Left lung (tissue), 14 donors: ENCODE measurements around the gene LDB3. TPM values are rescaled to one million over a fixed set of nuclear protein-coding genes. Genes with fewer than 3 reads are reported as not detected.

Experiments used
- ATAC-seq: fragments of 200-7000 bp; cut with Tn5 transposase; one replicate; pipeline ENCODE4 v1.9.1; 2020; ENCODE audit warnings: moderate library complexity
- DNase-seq, 4 donors: peaks; one replicate each; pipeline ENCODE4 v3.0.0-alpha.2; 2013 to 2020
- H3K27ac ChIP-seq, 2 donors: fragments of 200-600 bp; sonication (generic) in 1 of 2; one replicate each; pipeline versions ENCODE4 v1.5.0 to v1.8.0; 2020 to 2021
- H3K27me3 ChIP-seq, 2 donors: fragments of 200-600 bp; sonication (generic) in 1 of 2; one replicate each; pipeline versions ENCODE4 v1.5.0 to v1.8.0; 2020 to 2021
- H3K36me3 ChIP-seq, 2 donors: fragments of 200-600 bp; sonication (generic) in 1 of 2; one replicate each; pipeline versions ENCODE4 v1.5.0 to v1.8.0; 2020 to 2021
- H3K4me1 ChIP-seq, 2 donors: fragments of 200-600 bp; one replicate each; pipeline ENCODE4 v1.8.0; 2021
- H3K4me3 ChIP-seq, 2 donors: fragments of 200-600 bp; sonication (generic) in 1 of 2; one replicate each; pipeline versions ENCODE4 v1.5.0 to v1.8.0; 2020 to 2021; ENCODE audit warnings: mild to moderate bottlenecking in 1 of 2
- H3K9me3 ChIP-seq, 2 donors: fragments of 200-600 bp; sonication (generic) in 1 of 2; one replicate each; pipeline versions ENCODE4 v1.5.0 to v1.8.0; 2020 to 2021
- CTCF ChIP-seq, 2 donors: fragments of 200-600 bp; sonication (generic) in 1 of 2; IDR thresholded peaks; one replicate each; pipeline versions ENCODE4 v1.5.0 to v1.8.0; 2021; ENCODE audit warnings: antibody characterized with exemption in 2 of 2
- intact Hi-C, 2 donors: fragments of 100-400 bp; cut with DNase I; formaldehyde crosslinking; loops; one replicate each; pipeline versions ENCODE4 v1.11.2 to v1.14.2; 2022
- long read RNA-seq, 12 donors: library from polyadenylated mRNA in 2 of 12; unstranded in 2 of 12; transcript quantifications; one replicate each; pipeline ENCODE4 v2.0.0 and lab custom pipeline, GENCODE V29; 2019 to 2026
- polyA plus RNA-seq, 6 donors: library from polyadenylated mRNA; unstranded; fragments of 120-200 nt; gene quantifications; one replicate each; pipeline ENCODE4 v1.2.1, GENCODE V29; 2013; ENCODE audit not compliant: insufficient read length in 6 of 6
- total RNA-seq, 2 donors: library from RNA; stranded (reverse); fragmentation: NEBNext Ultra II Directional; extraction: Animal tissue kit (Norgen Biotek cat#: 25700); gene quantifications; one replicate each; pipeline ENCODE4 v1.2.1, GENCODE V29; 2021
- donor health status: DM: no; HTN: yes; CAD: no.
- donor health status: DM: no; HTN: no; CAD: no.

Gene LDB3
- total RNA-seq (1 to 10 TPM; 1.5 to 2.7 TPM), polyA plus RNA-seq (1 to 10 TPM; 1.1 to 1.4 (median 1.3) TPM)
- long read RNA-seq, donor 1 = 0 reads
- long read RNA-seq, donor 2 = 0 reads
- long read RNA-seq, donor 3 = 0 reads
- long read RNA-seq, donor 4 = 0 reads
- long read RNA-seq, donor 5 = 0 reads
- long read RNA-seq, donor 6 = 0 reads
- long read RNA-seq, donor 7 = 0 reads
- long read RNA-seq, donor 8 = 0 reads
- long read RNA-seq, donor 9 = 0 reads
- long read RNA-seq, donor 10, partial matches to known transcripts = 0 of 2 reads
- long read RNA-seq, donor 10, other reads (novel, unspliced or antisense) = 1 of 2 reads
- long read RNA-seq, donor 11, partial matches to known transcripts = 13 of 14 reads
- long read RNA-seq, donor 11, other reads (novel, unspliced or antisense) = 0 of 14 reads
- long read RNA-seq, donor 12 = 0 reads

GRCh38 chr10:86668297-86669165 lies at the start of gene LDB3:
LDB3 (plus strand) TSS chr10:86668511; CDS start chr10:86668692, 181 bp downstream.
- ATAC-seq = peak; percentile 36
- Histone ChIP-seq H3K4me1 (no peaks in the 10 kb centered on the region), H3K27ac (no peak within 1 kb of the TSS), H3K9me3 (no peaks in the 10 kb centered on the region), H3K4me3 (no peak within 1 kb of the TSS), H3K27me3 (peaks cover 0 to 25% of the 10 kb centered on the region in 2 donors), H3K36me3 (no peaks in the 10 kb centered on the region)
- TF ChIP-seq CTCF (IDR thresholded peaks at IDR 0.05) = no peak
- intact Hi-C loops = no loop called here
- DNase-seq = no peak

GRCh38 chr10:86628311-86628710 lies 40.0 kb upstream of the LDB3 start:
- Histone ChIP-seq H3K4me3 (no peak overlapping the region), H3K27ac (no peak overlapping the region), H3K36me3 (no peaks in the 10 kb centered on the region), H3K4me1 (no peaks in the 10 kb centered on the region), H3K27me3 (peaks cover 15 to 38% of the 10 kb centered on the region in 2 donors), H3K9me3 (no peaks in the 10 kb centered on the region)
- DNase-seq = no peak
- intact Hi-C loops = no loop called here
- TF ChIP-seq CTCF (IDR thresholded peaks at IDR 0.05) = no peak
- ATAC-seq = no peak

- peaks cover 15 to 56% of the 10 kb centered on the region in 2 donors for H3K27me3 ChIP-seq
- DNase-seq (peak in 1 of 4 donors; percentile 42), ATAC-seq (peak; percentile 65)
- H3K36me3 ChIP-seq = no peaks in the 10 kb centered on the region
- H3K4me3 ChIP-seq = no peak overlapping the region
- no peak overlapping the region for H3K27ac ChIP-seq
- no peaks in the 10 kb centered on the region for H3K9me3 ChIP-seq
- no peak for TF ChIP-seq CTCF (IDR thresholded peaks at IDR 0.05)
- H3K4me1 ChIP-seq = no peaks in the 10 kb centered on the region
- intact Hi-C loops = no loop called here
Observed at GRCh38 chr10:86630079-86630478, 38.2 kb upstream of the LDB3 start.

GRCh38 chr10:86632009-86632800 lies 36.1 kb upstream of the LDB3 start:
- ATAC-seq (peak; percentile 85), DNase-seq (peak in 2 of 4 donors; percentile 29 to 62)
- H3K4me1 ChIP-seq = no peaks in the 10 kb centered on the region
- peak in 1 of 2 donors; percentile 10 for TF ChIP-seq CTCF (IDR thresholded peaks at IDR 0.05)
- H3K36me3 ChIP-seq = no peaks in the 10 kb centered on the region
- H3K4me3 ChIP-seq = peak overlapping the region in 1 of 2 donors; percentile 17
- no peak overlapping the region for H3K27ac ChIP-seq
- peaks cover 15 to 59% of the 10 kb centered on the region in 2 donors for H3K27me3 ChIP-seq
- intact Hi-C loops = no loop called here
- no peaks in the 10 kb centered on the region for H3K9me3 ChIP-seq
